Ramos (cell line): ENCODE measurements around the gene ASB10.

Experiments
- in situ Hi-C: fragments of 300-500 bp; cut with MboI; formaldehyde crosslinking; loops from one replicate; pipeline ENCODE4 v1.14.3; 2022; ENCODE audit warnings: low sequenced_read_pairs; ENCODE audit not compliant: unreplicated experiment

ASB10 gene

GRCh38 chr7:151128144-151128543 lies 58.9 kb downstream of the ASB10 start:
- in situ Hi-C loops, result loop anchor here (10.0 kb wide), 1 partner anchor 177 kb away; no protein-coding TSS in a partner anchor

DNA sequence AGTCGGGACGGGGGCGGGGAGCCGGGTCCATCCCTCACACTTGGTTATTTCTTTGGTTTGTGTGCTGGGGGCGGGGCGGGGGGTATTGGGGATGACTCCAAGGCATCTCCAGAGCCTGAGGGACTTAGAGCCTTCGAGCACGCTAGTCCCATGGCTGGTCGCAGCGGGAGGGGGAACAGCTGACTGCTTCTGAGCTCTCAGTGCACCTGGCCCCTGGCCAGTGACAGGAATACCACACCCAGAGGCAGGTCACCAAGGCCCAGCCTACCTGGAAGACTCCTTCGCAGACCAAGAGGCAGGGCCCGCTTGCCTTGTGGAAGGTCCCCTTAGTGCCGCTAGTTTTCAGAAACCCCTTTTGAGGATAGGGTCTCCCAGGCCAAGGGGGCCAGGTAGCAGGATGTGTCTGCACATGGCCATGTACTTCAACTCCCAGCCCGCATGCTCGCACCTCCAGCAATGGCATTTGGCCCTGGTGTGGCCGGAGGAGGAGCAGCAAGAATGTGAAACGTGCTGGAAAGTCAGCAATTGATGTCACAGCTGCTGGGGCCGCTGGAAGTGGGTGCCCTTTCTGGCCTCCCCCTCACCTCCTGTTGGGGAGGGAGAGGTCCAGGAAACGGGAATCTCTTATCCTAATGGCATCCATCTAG lies 60.4 kb downstream of the ASB10 start:
- in situ Hi-C loops, result loop anchor here (10.0 kb wide), 1 partner anchor 178 kb away; no protein-coding TSS in a partner anchor

DNA sequence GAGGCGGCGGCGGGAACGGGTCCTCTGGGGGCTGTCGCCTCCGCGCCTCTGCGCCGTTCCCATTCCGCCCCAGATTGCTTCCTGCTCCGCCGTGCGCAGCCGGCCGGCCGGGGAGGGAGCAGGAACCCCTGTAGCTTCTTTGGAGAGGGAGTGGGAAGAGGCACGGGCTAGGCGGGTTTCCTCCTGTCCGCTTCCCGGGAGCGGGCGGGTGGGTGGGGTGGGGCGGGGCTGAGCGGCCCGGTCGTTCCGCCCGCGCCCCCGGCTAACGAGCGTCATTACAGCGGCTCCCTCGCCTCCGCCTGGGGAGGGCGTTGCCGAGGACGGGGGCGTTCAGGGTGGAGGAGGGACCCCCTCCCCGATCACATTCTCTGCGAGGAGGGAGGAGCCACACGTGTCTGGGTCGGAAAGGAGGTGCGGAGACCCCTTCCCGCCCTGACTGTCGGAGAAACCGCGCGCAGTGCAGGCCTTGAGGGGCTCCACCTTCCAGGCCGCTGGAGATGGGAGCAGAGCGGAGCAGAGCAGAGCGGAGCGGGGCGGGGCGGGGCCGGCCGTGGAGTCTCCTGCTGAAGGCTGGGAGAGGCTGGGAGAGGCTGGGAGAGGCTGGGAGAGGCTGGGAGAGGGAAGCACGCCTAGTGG lies 61.1 kb downstream of the ASB10 start:
- in situ Hi-C loops, result loop anchor here (10.0 kb wide), 1 partner anchor 179 kb away; no protein-coding TSS in a partner anchor
